H1 (cell line): ENCODE results near the gene BAZ1B. TPM values are rescaled to one million over a fixed set of nuclear protein-coding genes. Genes with fewer than 3 reads are reported as not detected.
A peak's percentile ranks its signal among the peaks of the same experiment; 100 is the strongest.

Experiments
- CTCF ChIA-PET: fragments of 300-600 bp; sonication (Branson Sonifier 250); formaldehyde crosslinking; loops from one replicate; lab custom pipeline; 2021; ENCODE audit not compliant: partially characterized antibody; lab: Charles Lee
- POLR2A ChIA-PET: fragments of 300-600 bp; sonication (Branson Sonifier 250); formaldehyde crosslinking; loops from one replicate; lab custom pipeline; 2021; ENCODE audit warnings: inconsistent platforms; ENCODE audit not compliant: partially characterized antibody; lab: Charles Lee
- DNase-seq, 2 experiments: peaks; one replicate each; pipeline versions ENCODE4 v3.0.0 to v3.0.0-alpha.2; 2010 to 2022; ENCODE audit warnings: low spot score in 2 of 2, low read depth in 1 of 2, mixed read lengths in 1 of 2
- FAIRE-seq: peaks from 2 replicates; lab custom pipeline; 2011; peaks lifted over from hg19 to GRCh38; lab: Jason Lieb, UNC
- H2AFZ ChIP-seq: 2 replicates; pipeline ENCODE4 v1.8.1; 2012; ENCODE audit warnings: low read length, inconsistent platforms
- H2AK5ac ChIP-seq: 2 replicates; pipeline ENCODE4 v1.6.1; 2013; ENCODE audit warnings: low read depth, low read length
- H2BK120ac ChIP-seq: replicated peaks from 2 replicates; pipeline ENCODE3; 2013; ENCODE audit warnings: low read depth, low read length, inconsistent platforms
- H2BK12ac ChIP-seq: 2 replicates; pipeline ENCODE4 v1.6.1; 2013; ENCODE audit warnings: low read depth, low read length
- H2BK15ac ChIP-seq: 2 replicates; pipeline ENCODE4 v1.6.1; 2013; ENCODE audit warnings: low read length
- H2BK20ac ChIP-seq: 2 replicates; pipeline ENCODE4 v1.6.1; 2013; ENCODE audit warnings: low read length
- H2BK5ac ChIP-seq: 2 replicates; pipeline ENCODE4 v1.6.1; 2013; ENCODE audit warnings: low read depth, low read length
- H3K14ac ChIP-seq: 2 replicates; pipeline ENCODE4 v1.6.1; 2013; ENCODE audit warnings: inconsistent platforms; ENCODE audit not compliant: insufficient read length
- H3K18ac ChIP-seq: 2 replicates; pipeline ENCODE4 v1.6.1; 2013; ENCODE audit warnings: low read length; ENCODE audit errors: extremely low read depth
- H3K23ac ChIP-seq: 2 replicates; pipeline ENCODE4 v1.6.1; 2013; ENCODE audit warnings: inconsistent platforms; ENCODE audit not compliant: insufficient read length
- H3K23me2 ChIP-seq: 2 replicates; pipeline ENCODE4 v1.6.1; 2013; ENCODE audit warnings: low read depth, low read length
- H3K27ac ChIP-seq: 2 replicates; pipeline ENCODE4 v1.6.1; 2011; ENCODE audit warnings: low read depth, low read length, inconsistent platforms
- H3K27me3 ChIP-seq, 4 experiments: replicated peaks in 1 of 4; 1 replicate in 1 of 4; 2 replicates in 3 of 4; pipeline versions ENCODE4 v1.6.1 to v1.8.1; 2011 to 2013; ENCODE audit warnings: low read length in 3 of 4, mild to moderate bottlenecking in 3 of 4, inconsistent platforms in 2 of 4, mixed read lengths in 2 of 4, moderate library complexity in 1 of 4; ENCODE audit not compliant: control insufficient read depth in 3 of 4, insufficient read depth in 3 of 4; ENCODE audit errors: extremely low read depth in 1 of 4
- H3K36me3 ChIP-seq, 4 experiments: 2 replicates each; pipeline versions ENCODE4 v1.6.1 to v1.8.1; 2011 to 2013; ENCODE audit warnings: mild to moderate bottlenecking in 4 of 4, low read length in 3 of 4, moderate library complexity in 2 of 4, control low read depth in 1 of 4, inconsistent platforms in 1 of 4; ENCODE audit not compliant: insufficient read depth in 4 of 4, control insufficient read depth in 2 of 4
- H3K4ac ChIP-seq: replicated peaks from 2 replicates; pipeline ENCODE3; 2013; ENCODE audit warnings: low read length, low read depth, mixed read lengths, inconsistent platforms; ENCODE audit not compliant: insufficient read length
- H3K4me1 ChIP-seq, 4 experiments: replicated peaks in 1 of 4; 1 replicate in 1 of 4; 2 replicates in 3 of 4; pipeline versions ENCODE4 v1.6.1 to v1.8.1; 2011 to 2013; ENCODE audit warnings: low read length in 3 of 4, inconsistent platforms in 2 of 4, mixed read lengths in 1 of 4; ENCODE audit not compliant: insufficient read depth in 4 of 4, control insufficient read depth in 3 of 4
- H3K4me2 ChIP-seq, 2 experiments: 2 replicates each; pipeline versions ENCODE4 v1.6.1 to v1.8.1; 2011 to 2013; ENCODE audit warnings: low read depth in 2 of 2, low read length in 2 of 2, control low read depth in 1 of 2, inconsistent platforms in 1 of 2, mild to moderate bottlenecking in 1 of 2; ENCODE audit not compliant: insufficient read depth in 1 of 2
- H3K4me3 ChIP-seq, 4 experiments: fragments of 200-600, 300-600 bp in 1 of 4; sonication (generic), shearing (Covaris generic), sonication (Bioruptor Twin) in 1 of 4; 2 replicates each; pipeline versions ENCODE4 v1.5.1 to v1.8.1; 2011 to 2016; ENCODE audit warnings: low read length in 4 of 4, low read depth in 3 of 4, control low read depth in 2 of 4, inconsistent platforms in 2 of 4, mild to moderate bottlenecking in 2 of 4, mixed read lengths in 1 of 4, moderate library complexity in 1 of 4; ENCODE audit not compliant: insufficient read depth in 2 of 4; ENCODE audit errors: extremely low read depth in 1 of 4
- H3K56ac ChIP-seq: replicated peaks from 2 replicates; pipeline ENCODE3; 2013; ENCODE audit warnings: low read depth, mild to moderate bottlenecking, mixed read lengths, low read length, inconsistent platforms; ENCODE audit not compliant: insufficient read length
- H3K79me1 ChIP-seq: 2 replicates; pipeline ENCODE4 v1.6.1; 2013; ENCODE audit warnings: low read depth, low read length, control low read depth
- H3K79me2 ChIP-seq, 2 experiments: 2 replicates each; pipeline versions ENCODE4 v1.6.1 to v1.8.1; 2012 to 2013; ENCODE audit warnings: low read length in 2 of 2, mild to moderate bottlenecking in 2 of 2, inconsistent platforms in 1 of 2; ENCODE audit not compliant: insufficient read depth in 2 of 2, control insufficient read depth in 1 of 2
- H3K9ac ChIP-seq, 4 experiments: replicated peaks in 1 of 4; 1 replicate in 1 of 4; 2 replicates in 3 of 4; pipeline versions ENCODE4 v1.6.1 to v1.8.1; 2011 to 2013; ENCODE audit warnings: low read depth in 3 of 4, low read length in 3 of 4, control low read depth in 2 of 4, mild to moderate bottlenecking in 2 of 4, moderate library complexity in 2 of 4, inconsistent platforms in 1 of 4; ENCODE audit errors: extremely low read depth in 1 of 4
- H3K9me3 ChIP-seq, 2 experiments: 2 replicates each; pipeline versions ENCODE4 v1.6.1 to v1.8.1; 2012 to 2013; ENCODE audit warnings: mild to moderate bottlenecking in 2 of 2, moderate library complexity in 2 of 2, control low read depth in 1 of 2, inconsistent platforms in 1 of 2, low read depth in 1 of 2, low read length in 1 of 2, mixed read lengths in 1 of 2; ENCODE audit not compliant: insufficient read depth in 2 of 2
- H4K20me1 ChIP-seq, 2 experiments: replicated peaks in 1 of 2; 2 replicates each; pipeline versions ENCODE3 to v1.8.1; 2011 to 2013; ENCODE audit warnings: inconsistent platforms in 2 of 2, low read length in 2 of 2, mild to moderate bottlenecking in 1 of 2; ENCODE audit not compliant: insufficient read depth in 2 of 2, control insufficient read depth in 1 of 2
- H4K5ac ChIP-seq: 2 replicates; pipeline ENCODE4 v1.6.1; 2013; ENCODE audit warnings: low read length, low read depth, mixed read lengths, inconsistent platforms; ENCODE audit not compliant: insufficient read length
- H4K8ac ChIP-seq: 2 replicates; pipeline ENCODE4 v1.8.0; 2013; ENCODE audit warnings: mild to moderate bottlenecking, moderate library complexity, low read length, inconsistent platforms; ENCODE audit not compliant: insufficient read depth; ENCODE audit errors: extremely low read depth
- H4K91ac ChIP-seq: replicated peaks from 2 replicates; pipeline ENCODE3; 2013; ENCODE audit warnings: low read length, mixed read lengths, inconsistent platforms; ENCODE audit not compliant: insufficient read length
- CHD2 ChIP-seq: IDR thresholded peaks from 2 replicates; pipeline ENCODE4 v1.6.1; 2012; ENCODE audit warnings: low read length, improper control_type of control experiment
- CTBP2 ChIP-seq: IDR thresholded peaks from 2 replicates; pipeline ENCODE4 v1.7.0; 2011; ENCODE audit warnings: borderline replicate concordance, mild to moderate bottlenecking, moderate library complexity, mixed read lengths, low read length; ENCODE audit not compliant: insufficient read depth, insufficient read length
- KDM4A ChIP-seq: IDR thresholded peaks from one replicate; pipeline ENCODE4 v1.7.1; 2012; ENCODE audit warnings: low read depth, mild to moderate bottlenecking, moderate library complexity, low read length, inconsistent platforms; ENCODE audit not compliant: severe bottlenecking
- PHF8 ChIP-seq: fragments of 200-600 bp; sonication (generic); conservative IDR thresholded peaks from 2 replicates; pipeline ENCODE4 v1.7.1; 2012; ENCODE audit warnings: low read depth, mild to moderate bottlenecking, inconsistent platforms, low read length, moderate library complexity
- SAP30 ChIP-seq: fragments of 300-600 bp; sonication (generic); IDR thresholded peaks from 2 replicates; pipeline ENCODE4 v1.7.1; 2012; ENCODE audit warnings: low read length, moderate library complexity, mild to moderate bottlenecking, inconsistent platforms; ENCODE audit not compliant: insufficient read depth, insufficient replicate concordance
- SP4 ChIP-seq: IDR thresholded peaks from 2 replicates; pipeline ENCODE4 v1.6.1; 2012; ENCODE audit warnings: low read length, inconsistent platforms
- TAF7 ChIP-seq: optimal IDR thresholded peaks from 2 replicates; pipeline ENCODE3; 2011; ENCODE audit warnings: low read depth, mild to moderate bottlenecking, inconsistent platforms, low read length, moderate library complexity, borderline replicate concordance
- TBP ChIP-seq: IDR thresholded peaks from 2 replicates; pipeline ENCODE4 v1.6.1; 2011; ENCODE audit warnings: low read depth, low read length, improper control_type of control experiment
- USF2 ChIP-seq: IDR thresholded peaks from 2 replicates; pipeline ENCODE4 v1.6.1; 2011; ENCODE audit warnings: low read length, improper control_type of control experiment
- YY1 ChIP-seq: IDR thresholded peaks from 2 replicates; pipeline ENCODE4 v1.6.1; 2011; ENCODE audit warnings: low read depth, mild to moderate bottlenecking, low read length
- WGBS, 2 experiments: shearing (Covaris generic) in 1 of 2; methylation state at CpG; one replicate each; pipeline versions ENCODE4 v1.1.6 to v1.1.7; 2013 to 2015; ENCODE audit warnings: low lambda C conversion rate in 2 of 2, mixed read lengths in 2 of 2, inconsistent platforms in 1 of 2, low coverage in 1 of 2, missing lambda C conversion rate in 1 of 2; ENCODE audit not compliant: insufficient replicate concordance in 2 of 2, insufficient coverage in 1 of 2, insufficient read length in 1 of 2; ENCODE audit errors: extremely low coverage in 1 of 2, missing lambda C conversion rate in 1 of 2; 5-methylcytosine and 5-hydroxymethylcytosine counted together
- polyA plus RNA-seq, 7 experiments: library from polyadenylated mRNA; depleted of rRNA in 3 of 7; stranded (reverse) in 5 of 7; unstranded in 2 of 7; fragments of >200 nt in 5 of 7; fragments of 200-250 nt in 2 of 7; gene quantifications; 1 replicate in 5 of 7; 2 replicates in 1 of 7; 4 replicates in 1 of 7; pipeline versions ENCODE4 v1.2.1 to v1.2.3, GENCODE V29; 2011 to 2013; ENCODE audit warnings: missing spikeins in 2 of 7, mixed read lengths in 2 of 7
- total RNA-seq: library from RNA; stranded (reverse); fragmentation: NEBNext Ultra II Directional; extraction: Animal tissue kit (Norgen Biotek cat#: 25700); gene quantifications from 2 replicates; pipeline ENCODE4 v1.2.1, GENCODE V29; 2021

BAZ1B gene
- total and polyA plus RNA-seq, 2 of the 8 experiments (the other 6 are each of a cell fraction or from before 2014, with no cell fraction given): 21.0 to 86.8 TPM

GRCh38 chr7:73395538-73396503 is 126.3 kb downstream of the BAZ1B start:
- no peaks in the 10 kb centered on the region for H3K79me1 ChIP-seq
- no peak overlapping the region for H3K4me2 ChIP-seq
- POLR2A ChIA-PET: no interaction called here
- H3K4me1 ChIP-seq: peaks cover 0 to 6% (median 5%) of the 10 kb centered on the region in 4 experiments; a peak in 5 of 7 replicates
- H4K8ac ChIP-seq: 0 out of 2 replicates have a peak overlapping the region, but pooled peaks have one; percentile 28
- H3K9me3 ChIP-seq: no peaks in the 10 kb centered on the region
- no peak overlapping the region for H4K5ac ChIP-seq
- H3K79me2 ChIP-seq: no peaks in the 10 kb centered on the region
- no peak overlapping the region for H3K27ac ChIP-seq
- no peaks in the 10 kb centered on the region for H3K36me3 ChIP-seq
- H2BK120ac ChIP-seq: no peak overlapping the region
- no peak overlapping the region for H3K56ac ChIP-seq
- H2BK5ac ChIP-seq: no peak overlapping the region
- 91% methylated on average over 21 of the region's 21 CpGs; no CpG with 5 or more reads in 1 of the 2 experiments for WGBS, 2 experiments
- no peak overlapping the region for H3K18ac ChIP-seq
- H2AFZ ChIP-seq: no peak overlapping the region
- no peaks in the 10 kb centered on the region for H4K20me1 ChIP-seq
- no peak overlapping the region for H3K14ac ChIP-seq
- peaks cover 2% of the 10 kb centered on the region; the same call in 1 of the 2 replicates for H3K23me2 ChIP-seq
- FAIRE-seq (no peak), DNase-seq (no peak)
- H2BK20ac ChIP-seq: no peak overlapping the region
- no peak overlapping the region for H4K91ac ChIP-seq
- CTCF ChIA-PET: interaction anchor here (1.1 kb wide), 1 partner anchor 13 kb away, joined by 4 read pairs; no protein-coding TSS in a partner anchor
- H3K23ac ChIP-seq: no peak overlapping the region
- H3K9ac ChIP-seq: no peak overlapping the region
- H2BK15ac ChIP-seq: no peak overlapping the region
- no peak overlapping the region for H2AK5ac ChIP-seq
- H3K27me3 ChIP-seq: no peaks in the 10 kb centered on the region; a peak in 1 of 7 replicates
- H2BK12ac ChIP-seq: no peak overlapping the region; the same call in 1 of the 2 replicates
- no peak overlapping the region for H3K4ac ChIP-seq
- H3K4me3 ChIP-seq: no peak overlapping the region
- TF ChIP-seq PHF8: no peak
- no peak for TF ChIP-seq USF2
- TF ChIP-seq KDM4A: no peak
- TF ChIP-seq CHD2: no peak
- no peak for TF ChIP-seq SAP30
- no peak for TF ChIP-seq TBP
- TF ChIP-seq TAF7: no peak
- no peak for TF ChIP-seq SP4
- no peak for TF ChIP-seq CTBP2
- TF ChIP-seq YY1: no peak
